Progenitor cell of endocrine pancreas (in vitro differentiated cells): Measurements from ENCODE around the gene PCBP3. TPM values are rescaled to one million over a fixed set of nuclear protein-coding genes. Genes with fewer than 3 reads are reported as not detected.

Experiments
- DNase-seq: peaks from one replicate; pipeline ENCODE4 v3.0.0; 2021; ENCODE audit warnings: low spot score; ENCODE audit not compliant: unreplicated experiment
- H3K27ac Mint-ChIP-seq: 2 replicates; pipeline ENCODE4 v1.8.0; 2021; ENCODE audit warnings: mild to moderate bottlenecking, moderate library complexity, mixed read lengths
- H3K27me3 Mint-ChIP-seq: 2 replicates; pipeline ENCODE4 v1.8.0; 2021; ENCODE audit warnings: mixed read lengths
- H3K36me3 Mint-ChIP-seq: 2 replicates; pipeline ENCODE4 v1.8.0; 2022; ENCODE audit warnings: mixed read lengths; ENCODE audit not compliant: insufficient read depth
- H3K4me1 Mint-ChIP-seq: 2 replicates; pipeline ENCODE4 v1.8.0; 2021; ENCODE audit warnings: low read depth, mixed read lengths
- H3K4me3 Mint-ChIP-seq: 2 replicates; pipeline ENCODE4 v1.8.0; 2021; ENCODE audit warnings: low read depth, mild to moderate bottlenecking, moderate library complexity, mixed read lengths
- H3K9me3 Mint-ChIP-seq: 2 replicates; pipeline ENCODE4 v1.8.0; 2021; ENCODE audit warnings: low read depth, mixed read lengths
- total RNA-seq: library from RNA; stranded (reverse); gene quantifications from 2 replicates; pipeline ENCODE4 v1.2.1, GENCODE V29; 2021
- TF ChIP-seq, protein P1 (sequence below): fragments of 200-600 bp; sonication (generic); IDR thresholded peaks from one replicate; pipeline ENCODE4 v1.5.0; 2021; ENCODE audit warnings: antibody characterized with exemption, mild to moderate bottlenecking; ENCODE audit not compliant: unreplicated experiment

Gene PCBP3
- total RNA-seq, 1 donor from 2014 or later: 3.7 TPM

DNA sequence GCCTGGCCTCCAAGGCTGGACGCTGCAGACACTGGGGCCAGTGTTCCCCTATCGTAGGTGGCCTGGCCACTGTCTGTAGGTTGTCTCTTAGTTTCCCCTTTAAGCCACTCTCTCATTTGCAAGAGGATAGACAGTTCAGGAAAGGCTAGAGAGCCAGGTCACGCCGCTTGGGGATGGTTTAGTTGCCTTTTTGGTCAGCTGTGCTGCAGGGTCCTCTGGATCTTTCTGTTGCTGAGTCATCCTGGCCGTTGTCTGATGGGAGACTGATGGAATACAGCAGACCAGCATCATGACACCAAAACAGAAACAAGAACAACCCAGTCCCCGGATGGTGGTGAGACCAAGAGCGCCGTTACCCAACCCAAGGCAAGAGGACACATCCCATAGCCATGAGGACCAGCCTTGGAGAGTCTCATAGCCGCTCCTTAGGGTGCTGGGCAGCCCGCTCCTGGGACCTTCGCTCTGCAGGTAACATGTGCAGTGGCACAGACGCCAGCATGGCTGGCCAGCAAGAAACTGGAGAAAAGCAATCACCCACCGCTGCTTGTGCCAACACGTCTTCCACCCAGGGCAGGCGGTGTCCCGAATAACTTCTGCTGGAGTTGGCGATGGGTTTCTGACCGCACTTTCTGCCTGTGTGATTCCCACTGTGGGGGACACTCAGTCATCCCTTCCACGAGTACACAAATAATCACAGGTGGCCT lies 258.9 kb downstream of the PCBP3 start:
- Mint-ChIP-seq H3K4me1 (no peaks in the 10 kb centered on the region), H3K27ac (no peak overlapping the region), H3K9me3 (no peaks in the 10 kb centered on the region), H3K27me3 (peaks cover 2% of the 10 kb centered on the region), H3K4me3 (no peak overlapping the region), H3K36me3 (no peaks in the 10 kb centered on the region)
- no peak for DNase-seq
- TF ChIP-seq, protein P1, sequence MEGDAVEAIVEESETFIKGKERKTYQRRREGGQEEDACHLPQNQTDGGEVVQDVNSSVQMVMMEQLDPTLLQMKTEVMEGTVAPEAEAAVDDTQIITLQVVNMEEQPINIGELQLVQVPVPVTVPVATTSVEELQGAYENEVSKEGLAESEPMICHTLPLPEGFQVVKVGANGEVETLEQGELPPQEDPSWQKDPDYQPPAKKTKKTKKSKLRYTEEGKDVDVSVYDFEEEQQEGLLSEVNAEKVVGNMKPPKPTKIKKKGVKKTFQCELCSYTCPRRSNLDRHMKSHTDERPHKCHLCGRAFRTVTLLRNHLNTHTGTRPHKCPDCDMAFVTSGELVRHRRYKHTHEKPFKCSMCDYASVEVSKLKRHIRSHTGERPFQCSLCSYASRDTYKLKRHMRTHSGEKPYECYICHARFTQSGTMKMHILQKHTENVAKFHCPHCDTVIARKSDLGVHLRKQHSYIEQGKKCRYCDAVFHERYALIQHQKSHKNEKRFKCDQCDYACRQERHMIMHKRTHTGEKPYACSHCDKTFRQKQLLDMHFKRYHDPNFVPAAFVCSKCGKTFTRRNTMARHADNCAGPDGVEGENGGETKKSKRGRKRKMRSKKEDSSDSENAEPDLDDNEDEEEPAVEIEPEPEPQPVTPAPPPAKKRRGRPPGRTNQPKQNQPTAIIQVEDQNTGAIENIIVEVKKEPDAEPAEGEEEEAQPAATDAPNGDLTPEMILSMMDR: no peak

DNA sequence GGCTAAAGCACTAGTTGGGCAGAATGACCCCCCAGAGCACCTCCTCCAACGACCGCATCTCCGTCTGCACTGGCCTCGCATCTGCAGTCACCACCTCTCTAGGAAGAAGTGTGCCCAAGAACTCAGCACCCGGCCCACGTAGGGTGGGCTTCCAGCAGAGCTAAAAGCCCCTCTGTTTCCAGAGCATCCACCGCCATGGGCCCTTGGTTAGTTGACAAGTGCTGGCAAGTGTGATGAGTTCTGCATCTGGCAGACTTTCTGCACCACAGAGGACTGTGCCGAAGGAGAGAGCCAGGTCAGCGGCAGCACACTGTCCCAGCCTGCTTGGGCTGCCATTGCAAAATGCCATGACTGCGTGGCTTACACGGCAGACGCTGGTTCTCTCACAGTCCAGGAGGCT lies 261.7 kb downstream of the PCBP3 start:
- TF ChIP-seq, protein P1: no peak
- Mint-ChIP-seq H3K27me3 (no peaks in the 10 kb centered on the region), H3K9me3 (no peaks in the 10 kb centered on the region)

DNA sequence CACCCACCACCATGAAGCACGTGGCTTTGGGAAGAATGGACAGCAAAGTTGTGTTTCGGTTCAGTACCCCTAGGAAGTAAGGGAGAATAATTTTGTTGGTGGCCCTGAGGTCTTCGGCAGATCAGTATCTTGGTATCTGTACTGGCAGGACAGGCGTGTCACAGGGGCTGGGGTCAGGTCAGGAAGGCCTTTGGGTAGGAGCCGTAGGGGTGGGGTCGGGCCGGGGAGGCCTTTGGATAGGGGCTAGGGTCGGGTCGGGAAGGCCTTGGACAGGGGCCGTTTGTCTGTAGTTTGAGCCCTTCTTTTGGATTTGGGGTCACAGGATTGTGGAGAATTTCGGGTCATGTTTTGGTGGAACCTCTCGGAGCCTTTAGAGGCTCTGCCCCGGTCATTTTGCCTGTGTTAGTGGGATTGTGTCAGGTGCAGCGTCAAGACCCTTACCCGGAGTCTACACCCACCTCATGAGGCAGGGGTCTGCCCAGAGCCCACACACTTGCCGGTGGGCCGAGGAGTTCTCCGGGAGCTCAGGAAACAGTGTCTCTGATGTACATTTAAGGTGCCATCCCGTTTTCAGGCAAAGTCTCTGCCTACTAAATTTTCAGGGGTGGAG lies 262.8 kb downstream of the PCBP3 start:
- no peaks in the 10 kb centered on the region for H3K4me1 Mint-ChIP-seq
- no peaks in the 10 kb centered on the region for H3K9me3 Mint-ChIP-seq
- H3K4me3 Mint-ChIP-seq: no peak overlapping the region
- TF ChIP-seq, protein P1: no peak
- H3K36me3 Mint-ChIP-seq: no peaks in the 10 kb centered on the region
- H3K27me3 Mint-ChIP-seq: no peaks in the 10 kb centered on the region
- no peak overlapping the region for H3K27ac Mint-ChIP-seq
- no peak for DNase-seq

More for the DNA sequence above, 261.7 kb downstream of the PCBP3 start:
- Mint-ChIP-seq H3K4me1 (no peaks in the 10 kb centered on the region), H3K36me3 (no peaks in the 10 kb centered on the region), H3K4me3 (no peak overlapping the region), H3K27ac (no peak overlapping the region)
- DNase-seq: no peak

DNA sequence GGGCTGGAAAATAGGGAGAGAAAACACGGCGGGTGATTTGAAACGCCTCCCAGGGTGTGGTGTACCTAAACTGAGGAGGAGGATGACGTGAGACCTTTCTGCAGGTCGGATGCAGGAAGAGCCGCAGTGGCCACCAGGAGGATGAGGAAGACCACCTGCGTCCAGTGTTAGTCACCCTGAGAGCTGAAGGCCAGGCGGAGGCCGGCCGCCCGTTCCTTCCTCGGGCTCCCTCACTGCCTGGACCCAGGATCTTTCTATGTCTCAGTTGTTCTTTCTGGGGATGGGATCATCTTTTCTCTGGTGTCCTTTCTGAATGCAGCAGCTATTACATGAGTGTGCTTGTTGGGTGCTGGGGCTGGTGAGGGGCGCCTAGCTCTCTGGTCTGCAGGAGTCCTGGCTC lies 263.3 kb downstream of the PCBP3 start:
- Mint-ChIP-seq H3K4me1 (no peaks in the 10 kb centered on the region), H3K9me3 (no peaks in the 10 kb centered on the region), H3K4me3 (no peak overlapping the region), H3K36me3 (no peaks in the 10 kb centered on the region), H3K27me3 (no peaks in the 10 kb centered on the region), H3K27ac (no peak overlapping the region)
- TF ChIP-seq, protein P1: no peak
- DNase-seq: no peak

DNA sequence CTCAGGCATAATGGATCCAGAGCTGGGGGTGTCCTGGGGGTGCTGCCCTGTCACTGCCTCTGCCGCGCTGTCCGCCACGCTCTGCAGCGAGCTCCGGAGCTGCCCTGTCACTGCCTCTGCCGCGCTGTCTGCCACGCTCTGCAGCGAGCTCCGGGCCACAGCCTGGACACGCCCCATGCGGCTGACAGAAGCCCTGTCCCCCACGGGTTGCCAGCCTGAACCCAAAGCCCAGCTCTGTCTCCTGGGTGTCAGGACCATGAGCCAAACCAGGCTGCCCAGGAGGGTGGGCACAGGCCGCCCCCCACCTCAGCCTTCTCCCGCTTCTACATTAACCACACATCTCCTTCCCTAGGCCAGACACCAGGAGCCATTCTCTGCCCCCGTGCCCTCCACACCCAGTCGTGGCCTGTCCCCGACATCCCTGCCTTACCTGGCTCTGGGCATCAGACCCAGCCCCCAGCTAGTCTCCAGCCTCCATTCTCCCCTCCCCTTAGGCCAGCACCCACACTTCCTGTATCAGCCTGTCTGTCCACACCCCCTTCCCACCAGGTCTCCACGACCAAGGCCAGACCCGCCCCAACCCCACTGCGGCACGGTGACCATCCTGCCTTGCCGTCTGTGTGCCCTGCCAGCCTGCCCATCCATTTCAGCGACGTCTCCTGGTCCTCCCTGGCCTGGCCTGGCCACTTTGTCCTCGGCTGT lies 265.2 kb downstream of the PCBP3 start:
- no peaks in the 10 kb centered on the region for H3K27me3 Mint-ChIP-seq
- TF ChIP-seq, protein P1: no peak
- no peaks in the 10 kb centered on the region for H3K9me3 Mint-ChIP-seq
- no peaks in the 10 kb centered on the region for H3K4me1 Mint-ChIP-seq
- H3K4me3 Mint-ChIP-seq: no peak overlapping the region
- H3K27ac Mint-ChIP-seq: no peak overlapping the region
- DNase-seq: no peak
- H3K36me3 Mint-ChIP-seq: no peaks in the 10 kb centered on the region
